Suprapubic skin (tissue), 4 donors: ENCODE results near the gene POGLUT2.

Experiments used
- CTCF ChIP-seq, 2 donors: fragments of 200-600 bp in 1 of 2; fragments of 450-650 bp in 1 of 2; sonication (generic) in 1 of 2; IDR thresholded peaks; one replicate each; pipeline ENCODE4 v1.5.1; 2016 to 2019; ENCODE audit warnings: antibody characterized with exemption in 2 of 2, mild to moderate bottlenecking in 1 of 2, moderate library complexity in 1 of 2
- EP300 ChIP-seq: sonication (generic); formaldehyde crosslinking; IDR thresholded peaks from one replicate; pipeline ENCODE4 v1.6.1; 2017; ENCODE audit warnings: antibody characterized with exemption
- POLR2A ChIP-seq, 2 donors: fragments of 450-650 bp; IDR thresholded peaks; one replicate each; pipeline ENCODE4 v1.6.1; 2017; ENCODE audit warnings: antibody characterized with exemption in 2 of 2, mild to moderate bottlenecking in 2 of 2, moderate library complexity in 2 of 2
- POLR2AphosphoS5 ChIP-seq, 3 donors: sonication (generic); formaldehyde crosslinking; IDR thresholded peaks; one replicate each; pipeline ENCODE4 v1.6.1; 2017; ENCODE audit warnings: antibody characterized with exemption in 3 of 3

DNA sequence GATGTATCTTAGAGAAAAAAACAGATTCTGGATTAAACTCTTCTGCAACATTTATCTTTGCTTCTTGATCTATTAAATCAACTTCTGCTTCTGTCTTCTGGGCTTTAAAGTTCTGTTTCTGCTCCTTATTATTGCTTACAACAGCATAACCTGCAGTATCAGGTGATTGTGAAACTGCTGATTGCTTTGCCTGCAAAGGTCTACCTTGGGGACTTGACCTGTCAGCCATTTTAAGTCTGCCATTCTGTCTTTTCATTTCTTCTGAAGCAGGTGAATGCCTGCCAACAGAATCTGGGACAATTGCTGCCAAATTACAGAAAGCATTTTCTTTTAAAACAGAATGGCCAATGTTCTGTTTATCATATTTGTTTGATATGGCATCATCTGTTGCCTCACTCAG is 56.3 kb downstream of the POGLUT2 start:
- TF ChIP-seq EP300 = no peak
- no peak for TF ChIP-seq CTCF (IDR thresholded peaks at IDR 0.05)
- no peak for TF ChIP-seq POLR2A (IDR thresholded peaks at IDR 0.05)
- TF ChIP-seq POLR2AphosphoS5 (IDR thresholded peaks at IDR 0.05) = no peak
